Measurements from ENCODE around the gene HSD17B14. TPM values are rescaled to one million over a fixed set of nuclear protein-coding genes. Genes with fewer than 3 reads are reported as not detected.

Gene HSD17B14
- total and polyA plus RNA-seq, 9 of the 15 experiments (the other 6 are each of a cell fraction or from before 2014, with no cell fraction given), result 0.16 TPM; not detected in 8

DNA sequence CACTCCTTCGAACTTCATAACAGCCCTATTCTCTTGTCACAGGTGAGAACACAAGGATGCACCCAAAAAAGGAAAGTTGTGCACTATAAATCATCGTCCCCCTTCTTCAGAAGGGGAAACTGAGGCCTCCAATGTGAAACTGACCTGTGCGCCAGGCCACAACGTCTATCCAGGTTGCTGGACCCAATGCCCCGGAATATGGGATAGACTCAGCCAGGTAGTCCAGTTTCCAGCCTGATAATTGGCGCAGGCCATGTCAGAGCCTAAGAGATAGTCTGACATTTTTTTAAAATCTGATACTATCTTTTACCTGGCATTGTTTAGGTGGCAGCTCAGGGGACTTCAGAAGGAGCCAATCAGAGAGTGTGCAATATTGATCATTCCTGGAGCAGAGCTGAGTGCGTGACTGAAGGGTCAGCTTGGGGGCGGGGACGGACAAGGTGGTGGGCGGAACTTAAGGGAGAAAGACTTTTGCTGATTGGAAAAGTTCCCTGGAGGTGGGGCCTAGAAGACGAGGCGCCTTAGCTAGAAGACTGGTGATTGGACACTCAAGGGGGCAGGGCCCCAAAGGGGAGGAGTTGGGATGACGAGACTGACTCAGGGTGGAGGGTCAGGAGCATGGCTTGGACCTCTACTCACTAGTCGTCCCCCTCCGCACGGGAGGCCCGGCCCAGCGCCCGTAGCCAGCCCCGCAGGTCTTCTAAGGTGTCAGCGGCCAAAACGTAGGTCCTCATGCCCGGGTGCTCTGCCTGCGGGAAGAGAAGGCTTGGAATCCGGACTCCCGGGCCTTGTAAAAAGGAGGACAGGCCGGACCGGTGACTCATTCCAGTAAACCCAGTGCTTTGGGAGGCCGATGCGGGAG, 23.7 kb upstream of the HSD17B14 start (continued):
- TF ChIP-seq ZBTB40 (IDR thresholded peaks at IDR 0.05) (no peak), ZBTB40 (CRISPR knock-in tag; IDR thresholded peaks at IDR 0.05) (no peak), PHF21A (IDR thresholded peaks at IDR 0.05; ENCODE audit: borderline replicate concordance, low read depth) (no peak), ZBTB8A (IDR thresholded peaks at IDR 0.05; ENCODE audit: partially characterized antibody) (no peak), ZHX1 (conservative IDR thresholded peaks at IDR 0.05; ENCODE audit: low read length) (no peak), ZNF24 (IDR thresholded peaks at IDR 0.05) (no peak)
- TF ChIP-seq, protein P1, sequence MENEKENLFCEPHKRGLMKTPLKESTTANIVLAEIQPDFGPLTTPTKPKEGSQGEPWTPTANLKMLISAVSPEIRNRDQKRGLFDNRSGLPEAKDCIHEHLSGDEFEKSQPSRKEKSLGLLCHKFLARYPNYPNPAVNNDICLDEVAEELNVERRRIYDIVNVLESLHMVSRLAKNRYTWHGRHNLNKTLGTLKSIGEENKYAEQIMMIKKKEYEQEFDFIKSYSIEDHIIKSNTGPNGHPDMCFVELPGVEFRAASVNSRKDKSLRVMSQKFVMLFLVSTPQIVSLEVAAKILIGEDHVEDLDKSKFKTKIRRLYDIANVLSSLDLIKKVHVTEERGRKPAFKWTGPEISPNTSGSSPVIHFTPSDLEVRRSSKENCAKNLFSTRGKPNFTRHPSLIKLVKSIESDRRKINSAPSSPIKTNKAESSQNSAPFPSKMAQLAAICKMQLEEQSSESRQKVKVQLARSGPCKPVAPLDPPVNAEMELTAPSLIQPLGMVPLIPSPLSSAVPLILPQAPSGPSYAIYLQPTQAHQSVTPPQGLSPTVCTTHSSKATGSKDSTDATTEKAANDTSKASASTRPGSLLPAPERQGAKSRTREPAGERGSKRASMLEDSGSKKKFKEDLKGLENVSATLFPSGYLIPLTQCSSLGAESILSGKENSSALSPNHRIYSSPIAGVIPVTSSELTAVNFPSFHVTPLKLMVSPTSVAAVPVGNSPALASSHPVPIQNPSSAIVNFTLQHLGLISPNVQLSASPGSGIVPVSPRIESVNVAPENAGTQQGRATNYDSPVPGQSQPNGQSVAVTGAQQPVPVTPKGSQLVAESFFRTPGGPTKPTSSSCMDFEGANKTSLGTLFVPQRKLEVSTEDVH (IDR thresholded peaks at IDR 0.05; ENCODE audit: low read depth, partially characterized antibody), result no peak
- TF ChIP-seq, protein P2, sequence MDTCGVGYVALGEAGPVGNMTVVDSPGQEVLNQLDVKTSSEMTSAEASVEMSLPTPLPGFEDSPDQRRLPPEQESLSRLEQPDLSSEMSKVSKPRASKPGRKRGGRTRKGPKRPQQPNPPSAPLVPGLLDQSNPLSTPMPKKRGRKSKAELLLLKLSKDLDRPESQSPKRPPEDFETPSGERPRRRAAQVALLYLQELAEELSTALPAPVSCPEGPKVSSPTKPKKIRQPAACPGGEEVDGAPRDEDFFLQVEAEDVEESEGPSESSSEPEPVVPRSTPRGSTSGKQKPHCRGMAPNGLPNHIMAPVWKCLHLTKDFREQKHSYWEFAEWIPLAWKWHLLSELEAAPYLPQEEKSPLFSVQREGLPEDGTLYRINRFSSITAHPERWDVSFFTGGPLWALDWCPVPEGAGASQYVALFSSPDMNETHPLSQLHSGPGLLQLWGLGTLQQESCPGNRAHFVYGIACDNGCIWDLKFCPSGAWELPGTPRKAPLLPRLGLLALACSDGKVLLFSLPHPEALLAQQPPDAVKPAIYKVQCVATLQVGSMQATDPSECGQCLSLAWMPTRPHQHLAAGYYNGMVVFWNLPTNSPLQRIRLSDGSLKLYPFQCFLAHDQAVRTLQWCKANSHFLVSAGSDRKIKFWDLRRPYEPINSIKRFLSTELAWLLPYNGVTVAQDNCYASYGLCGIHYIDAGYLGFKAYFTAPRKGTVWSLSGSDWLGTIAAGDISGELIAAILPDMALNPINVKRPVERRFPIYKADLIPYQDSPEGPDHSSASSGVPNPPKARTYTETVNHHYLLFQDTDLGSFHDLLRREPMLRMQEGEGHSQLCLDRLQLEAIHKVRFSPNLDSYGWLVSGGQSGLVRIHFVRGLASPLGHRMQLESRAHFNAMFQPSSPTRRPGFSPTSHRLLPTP (IDR thresholded peaks at IDR 0.05; ENCODE audit: borderline replicate concordance, extremely low read depth, insufficient read length), result no peak

Measured in K562 (cell line).